Activated B cell treated with CpG ODN at 0.5 μM for 24 hours (primary cell): Measurements from ENCODE around the gene INO80. TPM values are rescaled to one million over a fixed set of nuclear protein-coding genes. Genes with fewer than 3 reads are reported as not detected.

ENCODE experiments used
- ATAC-seq: fragments of 200-7000 bp; cut with Tn5 transposase; one replicate; pipeline ENCODE4 v1.10.0; 2021; ENCODE audit warnings: low read depth, mild to moderate bottlenecking, moderate library complexity
- CTCF ChIA-PET: fragments of 350-600 bp; sonication (Branson Sonifier 250); formaldehyde crosslinking; loops from one replicate; lab custom pipeline; 2021; ENCODE audit warnings: antibody characterized with exemption; lab: Charles Lee
- POLR2A ChIA-PET: fragments of 350-600 bp; sonication (Branson Sonifier 250); formaldehyde crosslinking; loops from one replicate; lab custom pipeline; 2021; ENCODE audit warnings: antibody characterized with exemption; lab: Charles Lee
- DNase-seq: peaks from one replicate; pipeline ENCODE4 v3.0.0; 2022
- H3K27ac Mint-ChIP-seq: one replicate; pipeline ENCODE4 v1.8.0; 2020; ENCODE audit warnings: mixed read lengths
- H3K27me3 Mint-ChIP-seq: one replicate; pipeline ENCODE4 v1.8.0; 2021; ENCODE audit warnings: mixed read lengths
- H3K36me3 Mint-ChIP-seq: one replicate; pipeline ENCODE4 v1.8.0; 2021; ENCODE audit warnings: low read depth, mixed read lengths
- H3K4me1 Mint-ChIP-seq: one replicate; pipeline ENCODE4 v1.8.0; 2021; ENCODE audit warnings: mixed read lengths
- H3K4me3 Mint-ChIP-seq: one replicate; pipeline ENCODE4 v1.8.0; 2020; ENCODE audit warnings: mild to moderate bottlenecking, mixed read lengths
- H3K9me3 Mint-ChIP-seq: one replicate; pipeline ENCODE4 v1.8.0; 2020; ENCODE audit warnings: mixed read lengths
- CTCF ChIP-seq: fragments of 200-600 bp; IDR thresholded peaks from one replicate; pipeline ENCODE4 v1.8.0; 2022; ENCODE audit warnings: antibody characterized with exemption, mild to moderate bottlenecking
- intact Hi-C: fragments of 100-400 bp; cut with micrococcal nuclease; formaldehyde crosslinking; loops from one replicate; pipeline ENCODE4 v1.15.1; 2024
- total RNA-seq: library from RNA; stranded (reverse); gene quantifications from 2 replicates; pipeline ENCODE4 v1.2.3, GENCODE V29; 2022

Gene INO80
- total RNA-seq, 1 donor from 2014 or later, result 38.8 TPM

GRCh38 chr15:41055706-41056105, 60.4 kb downstream of the INO80 start:
- POLR2A ChIA-PET, result interaction anchor here (0.6 kb wide), 1 partner anchor 11 kb away, joined by 4 read pairs; no protein-coding TSS in a partner anchor
- peaks cover under 1% of the 10 kb centered on the region for H3K9me3 Mint-ChIP-seq

GRCh38 chr15:41051139-41051538, 64.9 kb downstream of the INO80 start:
- Mint-ChIP-seq H3K9me3 (no peaks in the 10 kb centered on the region), H3K27ac (no peak overlapping the region), H3K27me3 (no peaks in the 10 kb centered on the region), H3K4me3 (no peak overlapping the region), H3K4me1 (peaks cover 3% of the 10 kb centered on the region), H3K36me3 (peaks cover 86% of the 10 kb centered on the region)
- ATAC-seq, result no peak
- no peak for TF ChIP-seq CTCF
- CTCF ChIA-PET, result interaction anchor here (1.4 kb wide), 1 partner anchor 29 kb away, joined by 5 read pairs; no protein-coding TSS in a partner anchor
- POLR2A ChIA-PET, result no interaction called here
- intact Hi-C loops, result no loop called here
- DNase-seq, result no peak

More at GRCh38 chr15:41055706-41056105, 60.4 kb downstream of the INO80 start:
- no peak for TF ChIP-seq CTCF
- Mint-ChIP-seq H3K27ac (no peak overlapping the region), H3K36me3 (peaks cover 83% of the 10 kb centered on the region), H3K27me3 (no peaks in the 10 kb centered on the region), H3K4me1 (no peaks in the 10 kb centered on the region), H3K4me3 (no peak overlapping the region)
- no peak for ATAC-seq
- no peak for DNase-seq
- CTCF ChIA-PET, result no interaction called here
- intact Hi-C loops, result no loop called here

- Mint-ChIP-seq H3K36me3 (peaks cover 83% of the 10 kb centered on the region), H3K27me3 (no peaks in the 10 kb centered on the region), H3K27ac (no peak overlapping the region), H3K9me3 (no peaks in the 10 kb centered on the region), H3K4me1 (peaks cover 3% of the 10 kb centered on the region), H3K4me3 (no peak overlapping the region)
- ChIA-PET POLR2A (no interaction called here), CTCF (interaction anchor here (1.3 kb wide), 1 partner anchor 145 kb away, joined by 3 read pairs; no protein-coding TSS in a partner anchor)
- DNase-seq, result no peak
- no peak for TF ChIP-seq CTCF
- no peak for ATAC-seq
- intact Hi-C loops, result no loop called here
These were observed 67.2 kb downstream of the INO80 start for GRCh38 chr15:41048852-41049251.

GRCh38 chr15:41048397-41048796, 67.7 kb downstream of the INO80 start:
- Mint-ChIP-seq H3K9me3 (no peaks in the 10 kb centered on the region), H3K27me3 (no peaks in the 10 kb centered on the region), H3K27ac (no peak overlapping the region), H3K4me3 (no peak overlapping the region), H3K36me3 (peaks cover 83% of the 10 kb centered on the region), H3K4me1 (peaks cover 3% of the 10 kb centered on the region)
- DNase-seq (no peak), ATAC-seq (no peak)
- intact Hi-C loops, result no loop called here
- no peak for TF ChIP-seq CTCF
- ChIA-PET CTCF (interaction anchor here (1.3 kb wide), 1 partner anchor 144 kb away, joined by 3 read pairs; no protein-coding TSS in a partner anchor), POLR2A (no interaction called here)

- TF ChIP-seq CTCF, result no peak
- Mint-ChIP-seq H3K4me3 (no peak overlapping the region), H3K27ac (no peak overlapping the region), H3K4me1 (peaks cover 3% of the 10 kb centered on the region), H3K9me3 (no peaks in the 10 kb centered on the region), H3K27me3 (no peaks in the 10 kb centered on the region), H3K36me3 (peaks cover 85% of the 10 kb centered on the region)
- no peak for ATAC-seq
- POLR2A ChIA-PET, result no interaction called here
- CTCF ChIA-PET, result no interaction called here
- DNase-seq, result no peak
- intact Hi-C loops, result no loop called here
These were observed 68.6 kb downstream of the INO80 start for GRCh38 chr15:41047474-41047873.
